Measurements from ENCODE around the gene PTPN20. TPM values are rescaled to one million over a fixed set of nuclear protein-coding genes. Genes with fewer than 3 reads are reported as not detected.

The PTPN20 gene
- total RNA-seq, 4 donors from 2014 or later: 0.24 to 4.8 (median 0.95) TPM; not detected in 1

DNA sequence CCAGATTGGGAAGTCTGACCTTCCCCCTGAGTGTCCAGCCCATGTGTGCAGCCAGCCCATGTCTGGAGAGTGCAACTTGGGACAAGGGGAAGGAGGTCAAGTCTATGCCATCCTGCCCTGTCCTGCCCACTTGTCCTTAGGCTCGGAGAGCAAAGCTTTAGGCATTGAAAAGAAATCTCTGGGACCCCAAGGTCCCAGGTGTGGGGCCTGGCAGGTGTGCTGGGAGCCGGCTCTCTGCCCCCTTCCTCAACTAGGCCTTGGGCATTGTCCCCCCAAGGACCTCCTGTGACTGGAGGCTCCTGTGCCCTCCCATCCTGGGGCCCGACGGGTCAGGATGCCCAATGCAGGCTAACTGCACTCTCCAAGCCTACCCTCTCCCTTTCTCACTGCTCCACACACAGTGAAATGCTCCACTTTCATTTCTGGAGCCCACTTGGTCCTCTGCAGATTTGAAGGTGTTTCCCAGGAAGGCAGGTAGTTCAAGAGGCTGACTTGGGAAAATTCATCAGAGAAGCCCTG, 124.7 kb downstream of the PTPN20 start:
- DNase-seq (ENCODE audit: low spot score) (no peak), ATAC-seq (ENCODE audit: low FRiP score) (no peak)
- TF ChIP-seq, protein P1, sequence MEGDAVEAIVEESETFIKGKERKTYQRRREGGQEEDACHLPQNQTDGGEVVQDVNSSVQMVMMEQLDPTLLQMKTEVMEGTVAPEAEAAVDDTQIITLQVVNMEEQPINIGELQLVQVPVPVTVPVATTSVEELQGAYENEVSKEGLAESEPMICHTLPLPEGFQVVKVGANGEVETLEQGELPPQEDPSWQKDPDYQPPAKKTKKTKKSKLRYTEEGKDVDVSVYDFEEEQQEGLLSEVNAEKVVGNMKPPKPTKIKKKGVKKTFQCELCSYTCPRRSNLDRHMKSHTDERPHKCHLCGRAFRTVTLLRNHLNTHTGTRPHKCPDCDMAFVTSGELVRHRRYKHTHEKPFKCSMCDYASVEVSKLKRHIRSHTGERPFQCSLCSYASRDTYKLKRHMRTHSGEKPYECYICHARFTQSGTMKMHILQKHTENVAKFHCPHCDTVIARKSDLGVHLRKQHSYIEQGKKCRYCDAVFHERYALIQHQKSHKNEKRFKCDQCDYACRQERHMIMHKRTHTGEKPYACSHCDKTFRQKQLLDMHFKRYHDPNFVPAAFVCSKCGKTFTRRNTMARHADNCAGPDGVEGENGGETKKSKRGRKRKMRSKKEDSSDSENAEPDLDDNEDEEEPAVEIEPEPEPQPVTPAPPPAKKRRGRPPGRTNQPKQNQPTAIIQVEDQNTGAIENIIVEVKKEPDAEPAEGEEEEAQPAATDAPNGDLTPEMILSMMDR (IDR thresholded peaks at IDR 0.05): no peak

DNA sequence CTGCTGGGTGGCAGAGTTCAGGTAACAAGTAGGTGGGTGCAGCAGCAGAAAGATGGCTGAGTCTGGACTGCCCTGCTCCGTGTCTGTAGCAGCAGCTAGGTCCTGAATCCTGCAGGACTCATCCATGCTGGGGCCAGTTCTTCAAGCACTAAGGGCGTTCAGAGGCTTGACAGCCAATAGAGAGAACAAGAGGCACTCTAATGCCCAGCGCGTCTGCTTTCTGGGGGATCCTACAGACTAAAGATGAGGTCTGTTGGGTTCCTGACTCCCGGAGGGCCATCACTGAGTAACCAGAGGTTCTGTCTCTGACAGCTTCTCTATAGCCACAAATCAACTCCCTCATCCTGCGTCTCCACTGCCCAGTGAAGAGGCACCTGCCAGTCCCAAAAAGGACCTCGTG, 125.5 kb downstream of the PTPN20 start:
- TF ChIP-seq, protein P1 (IDR thresholded peaks at IDR 0.05): no peak
- DNase-seq (ENCODE audit: low spot score) (no peak), ATAC-seq (ENCODE audit: low FRiP score) (no peak)

DNA sequence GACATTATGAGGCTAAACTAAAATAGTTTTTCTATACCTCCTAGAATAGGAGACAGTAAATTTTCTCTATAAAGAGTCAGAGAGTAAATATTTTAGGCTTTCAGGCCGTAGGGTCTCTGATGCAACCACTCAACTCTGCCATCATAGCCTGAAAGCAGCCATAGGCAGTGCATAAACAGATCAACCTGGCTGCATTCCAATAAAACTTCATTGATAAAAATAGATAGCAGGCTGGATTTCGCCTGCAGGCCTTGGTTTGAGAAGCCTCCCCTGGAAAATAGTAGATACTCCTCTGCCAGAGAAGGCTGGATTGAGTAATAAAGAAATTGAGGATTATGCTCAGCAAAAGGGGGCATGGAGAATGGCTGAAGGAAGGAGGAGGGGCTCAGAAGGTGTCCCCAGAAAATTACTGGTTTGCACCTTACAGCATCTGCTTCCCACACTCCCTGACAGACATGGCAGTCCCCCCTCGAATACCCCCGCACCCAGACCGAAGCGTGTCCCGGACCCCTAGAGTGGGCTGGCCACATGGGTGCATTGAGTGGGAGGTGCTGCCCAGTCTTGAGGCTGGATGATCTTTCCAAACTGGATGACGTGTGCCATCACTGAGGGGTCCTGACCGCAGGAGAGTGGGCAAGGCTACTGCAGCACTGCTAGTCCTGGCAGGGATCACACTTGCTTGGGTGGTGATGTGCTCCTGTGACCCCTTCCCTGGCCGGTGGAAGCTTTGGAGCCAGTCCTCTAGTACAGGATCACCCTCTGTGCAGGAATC, 126.6 kb downstream of the PTPN20 start:
- TF ChIP-seq, protein P1 (IDR thresholded peaks at IDR 0.05): no peak
- DNase-seq (ENCODE audit: low spot score): no peak

DNA sequence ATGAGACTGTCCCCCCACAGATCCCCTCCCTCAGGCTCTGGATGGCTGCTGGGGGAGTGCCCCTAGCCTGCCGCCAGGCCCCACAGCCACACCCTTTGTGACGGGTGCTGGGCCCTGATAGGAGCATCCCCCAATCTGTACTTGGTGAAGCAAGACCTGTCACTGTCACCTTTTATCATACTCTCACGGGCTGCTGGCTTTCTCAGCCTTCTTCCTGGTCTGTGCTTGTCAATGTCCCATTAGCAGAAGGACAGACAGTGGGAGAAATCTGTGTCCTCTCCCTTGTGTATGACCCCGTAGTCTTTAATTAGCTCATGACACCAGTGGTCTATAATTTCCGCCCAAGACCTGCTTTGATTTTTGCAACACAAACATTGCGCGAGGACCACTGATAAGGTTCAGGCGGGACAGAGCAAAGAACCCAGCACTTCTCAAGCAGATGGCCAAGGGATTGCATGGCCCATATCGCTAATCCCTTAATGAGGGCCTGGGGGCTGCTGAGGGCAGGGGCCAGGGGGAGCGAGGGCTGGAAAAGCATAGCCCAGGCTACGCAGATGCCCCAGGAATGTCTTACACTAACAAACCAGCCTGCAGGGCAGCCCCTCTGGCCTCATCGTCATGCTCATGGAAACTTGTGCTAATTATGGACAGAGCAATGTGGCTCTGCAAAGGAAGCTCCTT, 127.8 kb downstream of the PTPN20 start:
- no peak for ATAC-seq (ENCODE audit: low FRiP score)

More for the DNA sequence above, 126.6 kb downstream of the PTPN20 start:
- no peak for ATAC-seq (ENCODE audit: low FRiP score)

DNA sequence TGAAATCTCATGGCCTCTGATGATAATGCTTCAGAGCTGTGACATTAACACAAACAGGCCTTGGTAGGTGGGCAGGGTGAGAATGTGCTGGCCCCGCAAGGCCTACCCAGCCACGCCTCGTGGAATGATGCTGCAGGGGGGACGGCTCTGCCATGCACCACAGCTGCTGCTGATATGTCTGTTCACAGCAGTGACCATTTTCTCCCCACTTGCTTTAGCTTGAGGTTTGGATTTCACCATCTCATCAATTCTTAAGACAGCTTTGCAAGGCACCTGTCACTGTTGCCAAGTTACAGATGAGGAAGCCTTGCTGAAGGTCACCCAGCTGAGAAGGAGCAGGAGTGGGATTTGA, 128.3 kb downstream of the PTPN20 start:
- DNase-seq (ENCODE audit: low spot score): no peak
- no peak for ATAC-seq (ENCODE audit: low FRiP score)
- TF ChIP-seq, protein P1 (IDR thresholded peaks at IDR 0.05): no peak

More for the DNA sequence above, 127.8 kb downstream of the PTPN20 start:
- TF ChIP-seq, protein P1 (IDR thresholded peaks at IDR 0.05): no peak
- DNase-seq (ENCODE audit: low spot score): no peak

DNA sequence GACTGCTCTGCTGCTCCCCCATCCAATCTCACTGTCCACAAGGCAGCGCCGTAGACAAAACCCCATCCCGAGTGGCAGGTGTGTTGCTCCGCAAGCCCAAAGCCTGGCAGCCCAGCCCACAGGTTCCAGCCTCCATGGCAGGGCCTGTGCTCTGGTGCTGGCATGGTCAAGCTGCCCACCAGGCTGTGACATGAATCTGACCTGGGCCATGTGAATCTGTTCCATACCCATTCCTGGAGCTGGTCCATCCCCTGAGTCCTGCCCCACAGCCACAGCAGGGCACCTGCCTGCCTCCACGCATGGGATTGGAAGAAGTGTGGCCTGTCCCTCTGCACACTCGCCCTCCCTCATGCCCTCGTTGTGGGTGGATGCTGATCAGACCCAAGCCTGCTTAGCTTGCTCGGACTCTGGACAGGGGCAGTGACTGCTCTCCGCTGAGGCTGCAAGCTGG, 128.8 kb downstream of the PTPN20 start:
- DNase-seq (ENCODE audit: low spot score): no peak
- TF ChIP-seq, protein P1 (IDR thresholded peaks at IDR 0.05): no peak
- no peak for ATAC-seq (ENCODE audit: low FRiP score)
